Measurements from ENCODE around the gene ZNF618.

DNA sequence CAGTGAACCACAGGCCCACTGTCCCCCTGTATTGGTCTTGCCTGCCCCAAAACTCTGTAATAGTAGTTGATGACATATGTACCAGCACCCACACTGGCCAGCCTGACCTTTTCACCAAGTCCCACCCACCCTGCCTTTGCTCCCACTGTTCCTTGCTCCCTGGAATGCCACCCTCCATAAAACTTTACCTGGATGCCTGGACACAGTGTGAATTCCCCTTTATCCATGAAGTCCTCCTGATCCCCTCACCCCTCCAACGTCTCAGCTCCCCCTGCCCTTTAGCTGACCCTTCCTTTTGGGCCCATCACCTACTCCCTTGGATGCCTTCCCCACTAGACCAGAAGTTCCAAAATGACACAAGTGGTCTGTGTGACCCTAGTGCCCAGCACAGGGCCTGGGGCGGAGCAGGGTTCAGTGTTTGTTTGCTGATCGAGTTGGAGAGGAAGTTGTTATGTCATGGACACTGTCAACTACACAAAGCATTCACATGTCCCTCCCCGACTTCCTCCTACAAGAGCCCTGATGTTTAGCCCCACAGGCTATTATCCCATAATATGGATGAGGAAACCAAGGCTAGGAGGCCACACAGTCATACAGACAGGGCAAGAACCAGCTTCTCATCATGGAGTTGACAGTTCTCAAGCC lies 185.8 kb downstream of the ZNF618 start:
- TF ChIP-seq, protein P1, sequence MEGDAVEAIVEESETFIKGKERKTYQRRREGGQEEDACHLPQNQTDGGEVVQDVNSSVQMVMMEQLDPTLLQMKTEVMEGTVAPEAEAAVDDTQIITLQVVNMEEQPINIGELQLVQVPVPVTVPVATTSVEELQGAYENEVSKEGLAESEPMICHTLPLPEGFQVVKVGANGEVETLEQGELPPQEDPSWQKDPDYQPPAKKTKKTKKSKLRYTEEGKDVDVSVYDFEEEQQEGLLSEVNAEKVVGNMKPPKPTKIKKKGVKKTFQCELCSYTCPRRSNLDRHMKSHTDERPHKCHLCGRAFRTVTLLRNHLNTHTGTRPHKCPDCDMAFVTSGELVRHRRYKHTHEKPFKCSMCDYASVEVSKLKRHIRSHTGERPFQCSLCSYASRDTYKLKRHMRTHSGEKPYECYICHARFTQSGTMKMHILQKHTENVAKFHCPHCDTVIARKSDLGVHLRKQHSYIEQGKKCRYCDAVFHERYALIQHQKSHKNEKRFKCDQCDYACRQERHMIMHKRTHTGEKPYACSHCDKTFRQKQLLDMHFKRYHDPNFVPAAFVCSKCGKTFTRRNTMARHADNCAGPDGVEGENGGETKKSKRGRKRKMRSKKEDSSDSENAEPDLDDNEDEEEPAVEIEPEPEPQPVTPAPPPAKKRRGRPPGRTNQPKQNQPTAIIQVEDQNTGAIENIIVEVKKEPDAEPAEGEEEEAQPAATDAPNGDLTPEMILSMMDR (IDR thresholded peaks at IDR 0.05; ENCODE audit: borderline replicate concordance, extremely low read depth, low read length, poor library complexity, severe bottlenecking) = no peak
- no peak for TF ChIP-seq EZH2 (IDR thresholded peaks at IDR 0.05; ENCODE audit: borderline replicate concordance, low read depth, low read length, severe bottlenecking)
